ENCODE measurements around the gene TRIM2.

Gene TRIM2

DNA sequence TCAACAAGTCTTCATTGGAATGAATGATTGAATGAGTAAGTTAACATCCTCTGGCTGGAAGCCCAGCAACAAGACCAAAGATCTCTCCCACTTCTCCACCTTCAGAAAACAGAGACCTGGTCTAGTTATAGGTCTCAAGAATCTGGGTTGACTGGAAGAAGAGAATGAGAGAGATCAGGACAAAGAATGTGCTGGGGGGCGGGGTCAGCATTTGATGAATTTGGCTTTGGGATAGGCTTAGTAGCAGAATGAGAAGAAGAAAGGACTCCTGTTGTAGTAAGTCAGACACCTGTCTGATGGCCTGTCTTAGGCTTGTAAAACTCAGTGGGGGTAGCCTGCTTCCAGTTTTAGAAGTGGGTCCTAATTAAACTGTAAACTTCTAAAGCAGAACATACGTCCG is 51.0 kb downstream of the TRIM2 start:
- DNase-seq = no peak

DNA sequence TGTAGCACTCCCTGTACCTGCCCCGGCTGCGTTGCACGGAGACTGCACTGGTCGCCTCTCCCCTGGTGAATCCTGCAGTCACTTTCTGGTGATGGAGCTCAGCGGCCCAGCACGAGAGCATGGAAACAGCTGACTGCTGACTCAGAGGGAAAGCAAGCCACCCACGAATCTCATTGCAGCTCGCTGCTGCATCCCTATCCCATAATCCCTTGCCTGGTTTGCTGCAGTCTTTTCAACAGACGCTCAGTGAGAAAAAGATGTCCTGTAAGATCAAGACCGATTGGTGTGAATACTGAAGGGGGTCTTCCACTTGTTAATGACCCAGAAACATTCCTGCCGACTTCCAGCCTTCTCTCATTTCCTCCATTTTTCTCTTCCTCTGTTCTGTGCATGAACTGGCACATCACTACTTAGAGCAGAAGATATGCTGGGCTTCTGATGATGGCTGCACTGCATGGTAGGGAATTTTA is 52.9 kb downstream of the TRIM2 start:
- DNase-seq = no peak

DNA sequence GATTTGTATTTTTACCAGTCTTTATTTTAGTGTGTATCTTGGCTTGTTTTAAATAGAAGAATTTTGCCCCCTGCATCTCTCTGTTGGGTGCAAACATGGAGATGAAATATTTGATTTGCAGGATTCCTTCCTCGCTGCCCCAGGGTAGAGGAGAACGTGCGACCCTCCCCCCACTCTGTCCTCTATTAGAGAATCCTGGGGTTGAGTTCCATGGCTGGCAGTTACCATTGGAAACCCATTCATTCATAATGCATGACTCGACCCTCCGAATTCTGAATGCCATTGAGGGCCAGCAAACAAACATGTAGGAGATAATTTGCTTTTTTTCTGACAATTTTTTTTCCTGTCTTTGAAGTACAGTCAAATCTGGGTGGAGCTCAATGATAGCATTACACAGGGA is 53.7 kb downstream of the TRIM2 start:
- DNase-seq = no peak

DNA sequence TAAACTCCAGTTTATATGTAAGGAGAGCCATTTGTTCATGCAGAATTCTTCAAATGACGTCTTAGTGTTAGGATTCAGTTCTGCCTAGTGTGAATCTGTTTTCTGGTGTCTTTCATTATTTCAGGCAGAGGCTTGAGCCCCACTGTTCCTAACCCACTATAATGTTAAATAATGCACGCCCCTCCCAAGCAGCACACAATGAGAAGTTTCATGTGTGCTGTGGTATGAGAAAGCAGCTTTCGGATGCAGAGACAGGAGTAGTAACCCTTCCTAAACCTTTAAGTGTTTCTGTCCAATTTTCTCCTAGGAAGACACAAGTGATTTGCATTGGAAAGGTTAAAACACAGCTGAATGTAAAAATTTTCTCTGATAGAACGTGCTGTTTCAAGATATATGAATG is 54.5 kb downstream of the TRIM2 start:
- DNase-seq = no peak

DNA sequence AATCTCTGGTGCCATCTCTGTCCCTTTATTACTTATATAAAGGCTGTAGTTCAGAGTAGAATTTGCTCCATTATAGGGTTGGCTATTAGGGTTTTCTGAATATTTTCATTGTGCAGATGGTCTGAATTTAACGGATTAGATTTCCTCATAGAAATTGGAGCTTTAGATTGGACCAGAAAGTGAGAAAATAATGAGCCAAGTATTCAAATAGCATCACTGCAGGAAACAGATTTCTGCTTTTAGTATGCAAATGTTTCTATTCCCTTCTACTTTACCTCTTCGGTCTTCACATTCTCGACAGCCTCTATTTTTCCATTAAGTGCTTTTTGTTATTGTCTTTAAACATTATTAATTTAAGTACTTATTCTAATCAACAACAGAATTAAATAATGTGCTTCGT is 55.4 kb downstream of the TRIM2 start:
- DNase-seq = no peak

DNA sequence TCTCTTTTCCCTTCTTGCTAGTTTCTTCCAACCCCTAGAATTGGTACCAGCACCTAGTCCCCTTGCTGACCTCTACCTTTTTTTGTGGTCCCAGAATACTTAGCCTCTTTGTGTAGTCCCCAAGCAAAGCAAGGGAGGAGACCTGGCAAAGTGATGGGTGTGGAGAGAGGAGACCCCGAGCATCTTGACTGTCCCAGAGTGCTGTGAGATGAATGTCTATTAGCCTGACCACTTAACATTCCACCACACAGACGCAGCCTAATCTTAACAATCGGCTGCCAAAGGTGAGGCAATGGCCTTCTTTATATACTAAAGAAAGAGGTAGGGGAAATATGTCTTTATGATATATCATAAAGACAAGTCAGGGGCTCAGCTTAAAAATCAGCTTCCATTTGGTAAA is 55.9 kb downstream of the TRIM2 start:
- DNase-seq = no peak

DNA sequence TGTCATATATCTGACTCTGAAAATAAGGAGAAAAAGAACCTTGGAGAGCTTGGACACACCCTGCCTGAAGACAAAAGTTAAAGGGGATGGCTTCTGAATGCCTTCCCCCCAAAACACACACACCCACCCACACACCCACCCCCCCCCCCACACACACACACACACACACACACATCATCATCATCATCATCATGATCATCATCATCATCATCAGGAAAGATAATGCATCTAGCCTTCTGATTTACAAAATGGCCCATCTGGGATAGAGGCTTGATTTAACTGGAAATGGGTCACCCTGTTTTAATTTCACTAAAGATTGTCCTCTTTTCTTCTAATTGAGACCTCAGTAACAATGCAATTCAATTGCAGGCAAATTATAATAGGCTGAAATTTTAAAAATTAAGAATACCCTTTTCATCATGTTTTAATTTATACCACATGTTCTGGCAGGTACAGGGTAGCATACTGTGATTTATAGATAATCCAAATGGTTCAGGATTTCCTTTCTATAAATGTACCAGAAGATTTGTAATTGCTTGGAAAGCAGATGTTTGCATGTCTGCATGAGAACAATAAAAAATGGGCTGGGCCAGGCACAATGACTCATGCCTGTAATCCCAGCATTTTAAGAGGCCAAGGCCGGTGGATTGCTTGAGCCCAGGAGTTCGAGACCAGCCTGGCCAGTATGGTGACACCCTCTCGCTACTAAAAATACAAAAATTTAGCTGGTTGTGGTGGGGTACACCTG is 56.5 kb downstream of the TRIM2 start:
- no peak for DNase-seq

DNA sequence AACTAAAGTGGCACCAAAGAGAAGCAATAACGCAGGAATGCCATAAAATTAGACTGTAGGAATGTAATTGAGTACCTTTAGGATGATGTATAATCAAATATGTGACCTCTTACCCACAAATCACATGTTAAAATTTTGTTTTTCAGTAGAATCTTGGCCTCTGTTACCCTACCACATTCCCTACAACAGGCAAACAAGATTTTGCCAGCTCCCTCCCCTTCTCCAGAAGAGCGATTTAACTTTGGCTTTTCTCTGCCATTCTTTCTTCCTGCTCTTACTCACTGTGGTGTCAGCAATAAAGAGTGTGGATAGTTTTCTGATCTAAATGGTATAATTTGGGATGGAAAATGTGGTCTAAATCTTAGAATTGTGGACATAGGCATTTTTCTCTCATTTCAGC is 57.2 kb downstream of the TRIM2 start:
- no peak for DNase-seq

DNA sequence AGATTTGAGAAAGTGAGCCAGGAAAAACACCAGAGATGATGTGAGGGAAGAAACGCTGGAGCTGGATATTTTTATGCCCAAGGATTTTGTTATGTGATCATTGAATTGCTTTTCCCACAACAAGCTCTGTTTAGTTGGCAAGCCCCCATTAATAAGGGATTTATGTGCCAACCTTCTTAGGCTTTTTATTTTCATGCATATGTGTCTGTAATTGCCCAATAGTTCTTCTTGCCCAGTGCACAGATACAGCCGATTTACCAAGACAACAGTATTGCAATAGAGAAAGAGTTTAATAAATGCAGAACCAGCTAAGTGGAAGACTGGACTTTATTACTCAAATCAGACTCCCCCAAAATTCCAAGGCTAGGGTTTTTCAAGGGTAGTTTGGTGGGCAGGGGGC is 57.7 kb downstream of the TRIM2 start:
- DNase-seq = no peak

DNA sequence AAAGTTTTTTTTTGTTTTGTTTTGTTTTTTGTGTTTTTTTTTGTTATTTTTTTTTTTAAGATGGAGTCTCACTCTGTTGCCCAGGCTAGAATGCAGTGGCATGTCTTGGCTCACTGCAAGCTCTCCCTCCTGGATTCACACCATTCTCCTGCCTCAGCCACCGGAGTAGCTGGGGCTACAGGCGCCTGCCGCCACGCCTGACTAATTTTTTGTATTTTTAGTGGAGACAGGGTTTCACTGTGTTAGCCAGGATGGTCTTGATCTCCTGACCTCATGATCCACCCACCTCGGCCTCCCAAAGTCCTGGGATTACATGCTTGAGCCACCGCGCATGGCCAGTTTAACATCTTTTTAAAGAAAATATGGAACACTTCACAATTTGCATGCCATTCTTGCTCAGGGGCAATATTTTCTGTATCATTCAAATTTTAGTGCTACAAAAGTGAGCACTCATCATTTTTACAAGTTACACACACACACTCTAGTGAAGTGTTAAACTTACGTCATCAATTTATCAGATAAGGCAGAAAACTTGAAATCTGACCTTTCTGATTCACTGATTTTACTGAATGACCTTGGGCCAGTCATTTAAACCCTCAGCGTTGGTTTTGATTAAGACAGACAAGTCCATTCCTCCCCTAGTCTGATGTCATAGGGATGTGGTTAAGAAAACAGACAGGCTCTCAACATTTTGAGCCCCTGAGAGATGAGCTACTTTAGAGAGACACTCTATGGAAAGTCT is 61.2 kb downstream of the TRIM2 start:
- no peak for DNase-seq

DNA sequence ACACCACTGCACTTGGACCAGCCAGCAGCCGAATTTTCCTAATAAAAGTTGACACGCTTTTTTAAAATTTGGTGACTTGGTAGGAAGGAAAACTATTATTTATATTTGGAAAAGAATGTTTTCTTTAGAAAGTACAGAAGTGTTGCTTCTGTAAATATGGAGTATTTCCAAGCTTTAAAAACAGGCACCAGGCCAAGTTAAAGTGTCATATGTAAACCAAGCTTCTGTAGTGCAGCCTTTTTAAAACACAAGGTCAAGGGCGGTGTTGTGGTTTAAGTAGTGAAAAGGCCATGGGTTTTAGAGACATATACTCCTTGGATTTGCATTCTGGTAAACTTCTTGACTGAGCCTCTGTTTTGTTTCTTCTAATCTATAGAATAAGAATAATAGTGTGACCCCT is 62.7 kb downstream of the TRIM2 start:
- DNase-seq = no peak

DNA sequence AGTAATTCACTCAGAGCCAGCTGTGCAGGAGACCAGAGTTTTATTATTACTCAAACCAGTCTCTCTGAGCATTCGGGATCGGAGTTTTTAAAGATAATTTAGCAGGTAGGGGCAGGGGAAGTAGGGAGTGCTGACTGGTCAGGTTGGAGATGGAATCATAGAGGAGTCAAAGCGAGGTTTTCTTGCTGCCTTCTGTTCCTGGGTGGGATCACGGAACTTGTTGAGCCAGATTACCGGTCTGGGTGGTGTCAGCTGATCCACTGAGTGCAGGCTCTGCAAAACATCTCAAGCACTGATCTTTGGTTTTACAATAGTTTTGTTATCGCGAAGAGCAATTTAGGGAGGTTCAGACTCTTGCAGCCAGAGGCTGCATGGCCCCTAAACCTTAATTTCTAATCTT is 63.6 kb downstream of the TRIM2 start:
- DNase-seq = no peak

DNA sequence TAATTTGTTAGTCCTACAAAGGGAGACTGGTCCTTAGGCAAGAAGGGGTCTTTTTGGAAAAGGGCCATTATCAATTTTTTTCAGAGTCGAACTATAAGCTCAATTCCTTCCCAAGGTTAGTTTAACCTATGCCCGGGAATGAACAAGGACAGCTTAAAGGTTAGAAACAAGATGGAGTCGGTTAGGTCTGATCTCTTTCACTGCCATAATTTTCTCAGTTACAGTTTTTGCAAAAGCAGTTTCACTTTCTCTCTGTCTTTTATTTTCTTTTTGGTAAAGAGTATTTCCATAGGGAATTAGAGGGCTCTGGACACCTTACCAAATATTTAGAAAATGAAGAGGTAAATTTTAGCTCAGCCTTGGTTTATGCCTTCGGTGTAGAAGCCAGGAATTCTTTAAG is 64.1 kb downstream of the TRIM2 start:
- no peak for DNase-seq

DNA sequence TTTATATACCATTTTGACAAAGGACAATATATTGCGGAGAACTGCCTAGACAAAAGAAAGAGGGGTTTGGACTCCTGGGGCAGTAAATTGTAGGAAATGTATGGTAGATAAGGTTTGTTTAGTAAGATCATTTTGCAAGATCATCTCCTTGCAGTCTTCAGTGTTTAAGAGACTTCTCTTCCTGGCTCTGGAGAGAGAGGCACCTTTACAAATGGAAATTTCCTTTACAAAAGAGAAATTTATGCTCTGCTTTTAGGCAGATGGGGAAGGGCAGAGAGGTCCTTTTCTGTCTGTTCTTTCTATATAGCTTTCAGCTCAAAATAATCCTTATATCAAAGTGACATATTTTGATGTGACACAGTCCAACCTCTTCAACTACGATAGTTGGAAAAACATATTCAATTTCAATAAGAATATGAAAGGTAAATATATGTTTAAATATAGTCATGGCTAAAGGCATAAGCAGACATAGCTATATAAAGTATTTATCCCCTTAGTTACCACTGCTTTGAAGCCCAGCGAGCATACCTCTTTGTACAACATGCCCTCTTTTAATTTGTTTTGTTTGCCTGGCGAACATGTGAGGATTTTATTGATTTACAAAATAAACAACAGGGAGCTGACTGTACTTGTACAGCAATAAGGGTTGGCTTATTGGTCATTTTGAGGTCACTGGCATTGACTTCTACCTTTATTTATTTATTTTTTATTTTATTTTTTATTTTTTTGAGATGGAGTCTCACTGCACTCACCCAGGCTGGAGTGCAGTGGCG is 65.2 kb downstream of the TRIM2 start:
- DNase-seq = no peak

DNA sequence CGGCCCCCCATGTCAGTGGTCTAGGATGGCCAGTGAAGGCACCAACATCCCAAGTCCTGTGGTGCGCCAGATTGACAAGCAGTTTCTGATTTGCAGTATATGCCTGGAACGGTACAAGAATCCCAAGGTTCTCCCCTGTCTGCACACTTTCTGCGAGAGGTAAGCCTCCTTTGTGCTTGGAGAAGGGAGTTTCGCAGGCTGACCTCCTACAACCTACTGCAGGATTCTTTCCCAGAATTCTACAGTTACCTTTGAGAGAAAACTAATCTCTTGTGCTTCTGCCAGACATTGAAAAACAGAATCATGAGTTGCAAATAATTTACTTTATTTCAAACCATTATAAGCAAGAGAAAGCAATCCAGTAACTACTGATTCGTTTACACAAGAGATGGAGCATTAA is 66.1 kb downstream of the TRIM2 start:
- no peak for DNase-seq

DNA sequence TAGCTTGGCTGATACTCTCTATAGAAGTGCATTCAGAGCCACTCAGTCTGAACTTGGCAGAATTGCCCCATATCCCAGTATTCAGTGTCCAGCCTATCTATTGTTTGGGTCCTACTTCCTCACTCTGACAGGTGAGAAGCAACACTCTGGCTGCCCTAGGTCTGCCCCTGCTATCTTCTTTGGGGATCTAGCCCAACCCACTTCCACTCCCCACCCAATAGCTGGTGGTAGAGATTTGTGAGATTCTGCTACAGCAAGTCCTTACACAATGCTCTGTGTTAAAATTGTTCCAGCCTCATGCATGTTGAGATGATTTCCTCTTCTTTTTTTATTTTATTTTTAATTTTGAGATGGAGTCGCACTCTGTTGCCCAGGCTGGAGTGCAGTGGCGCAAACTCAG is 67.6 kb downstream of the TRIM2 start:
- DNase-seq = no peak

DNA sequence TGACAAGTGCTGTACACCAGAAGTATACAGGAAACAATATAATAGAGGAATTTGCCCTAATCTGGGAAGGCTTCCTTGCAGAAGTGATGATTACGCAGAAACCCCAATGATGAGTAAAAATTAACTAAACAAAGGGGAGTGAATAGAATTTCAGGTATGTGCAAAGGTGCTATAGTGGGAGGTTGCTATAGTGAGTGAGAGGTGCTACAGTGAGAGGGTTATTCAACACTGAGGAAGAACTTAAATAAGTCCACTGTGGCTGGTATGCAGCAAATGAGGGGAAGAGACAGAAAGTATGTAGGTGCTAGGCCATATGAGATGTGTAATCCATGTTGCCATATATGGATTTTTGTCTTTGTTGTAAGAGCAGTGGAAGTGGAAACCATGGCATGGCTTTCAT is 69.5 kb downstream of the TRIM2 start:
- no peak for DNase-seq

DNA sequence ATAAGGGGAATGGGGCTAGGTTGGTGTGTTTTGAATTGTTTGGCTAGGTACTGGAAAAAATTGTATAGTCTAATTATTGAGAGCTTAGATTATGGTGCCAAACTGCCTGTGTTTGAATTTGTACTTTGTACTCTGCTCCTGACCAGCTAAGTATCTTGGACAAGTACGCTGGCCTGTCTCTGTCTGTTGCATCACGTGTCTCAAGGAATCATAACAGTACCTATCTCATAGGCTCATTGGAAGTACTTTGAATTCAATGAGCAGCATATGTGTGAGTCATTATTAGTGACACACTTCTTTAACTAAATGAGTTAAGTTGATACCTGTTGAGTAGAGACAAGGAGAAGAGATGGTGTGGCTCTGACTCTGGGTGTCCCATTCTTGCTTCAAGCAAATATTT is 70.7 kb downstream of the TRIM2 start:
- no peak for DNase-seq

DNA sequence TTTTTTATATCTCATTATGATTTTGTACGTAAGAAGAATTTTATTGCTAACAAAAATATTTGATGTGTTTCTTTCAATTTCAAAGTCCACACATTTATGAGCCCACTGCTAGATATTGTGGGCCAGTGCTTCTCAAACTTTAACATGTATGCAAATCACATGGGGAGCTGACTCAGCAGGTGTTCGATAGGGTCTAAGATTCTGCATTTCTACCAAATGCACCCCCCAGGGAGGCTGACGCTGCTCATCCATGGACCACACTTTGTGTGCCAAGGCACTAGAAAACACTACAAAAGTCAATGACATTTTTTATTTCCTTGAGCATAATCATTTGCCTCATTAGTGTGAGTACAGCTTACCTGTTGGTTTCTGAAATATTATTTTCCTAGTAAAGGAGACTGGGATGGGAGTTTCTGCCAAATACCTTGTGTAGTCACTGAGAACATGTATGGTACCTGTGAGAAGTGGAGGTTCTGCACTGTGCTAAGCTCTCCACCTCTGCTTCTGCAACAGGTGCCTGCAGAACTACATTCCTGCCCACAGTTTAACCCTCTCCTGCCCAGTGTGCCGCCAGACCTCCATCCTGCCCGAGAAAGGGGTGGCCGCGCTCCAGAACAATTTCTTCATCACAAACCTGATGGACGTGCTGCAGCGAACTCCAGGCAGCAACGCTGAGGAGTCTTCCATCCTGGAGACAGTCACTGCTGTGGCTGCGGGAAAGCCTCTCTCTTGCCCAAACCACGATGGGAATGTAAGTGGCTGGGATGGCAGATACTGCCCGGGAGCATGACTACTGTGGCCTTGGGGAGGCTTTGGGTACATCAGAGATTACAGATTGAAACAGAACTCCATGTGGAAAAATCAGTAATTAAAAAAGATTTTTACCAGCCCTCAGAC is 71.4 kb downstream of the TRIM2 start:
- DNase-seq = no peak

DNA sequence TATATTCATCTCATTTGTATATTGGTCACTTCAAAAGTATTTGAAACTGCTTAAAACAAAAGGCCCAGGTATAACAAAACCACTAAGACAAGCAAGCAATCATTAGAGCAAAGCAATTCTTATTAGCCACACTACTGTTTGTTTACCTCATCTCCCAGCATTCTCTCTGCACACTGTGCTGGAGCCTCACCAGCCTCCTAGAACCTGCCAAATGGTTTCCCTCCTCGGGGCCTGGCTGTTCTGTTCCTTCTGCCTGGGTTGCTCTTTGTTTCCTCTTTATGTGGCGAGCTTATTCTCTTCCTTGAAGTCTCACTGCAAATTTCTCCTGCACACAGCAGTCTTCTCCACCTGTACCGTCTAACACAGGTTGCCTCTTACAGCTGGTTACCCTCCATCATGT is 72.7 kb downstream of the TRIM2 start:
- DNase-seq = no peak

DNA sequence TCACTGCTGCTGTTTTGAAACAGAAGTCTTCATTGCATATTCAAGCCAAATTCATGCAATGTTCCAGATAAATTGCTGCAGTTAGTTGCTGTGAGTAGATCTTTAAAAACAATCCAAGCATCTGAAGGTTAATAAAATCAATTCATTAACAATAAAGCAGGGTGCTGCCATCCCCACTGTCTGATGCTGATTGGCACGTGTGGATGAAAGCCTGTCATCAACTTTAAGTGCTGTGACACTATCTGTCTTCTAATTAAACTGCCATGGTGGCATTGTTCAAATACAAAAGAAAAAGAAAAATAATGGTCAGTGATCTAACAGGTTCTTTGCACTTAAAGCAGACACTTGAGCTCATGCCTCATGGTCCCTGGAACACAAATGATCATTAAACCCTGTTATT is 77.2 kb downstream of the TRIM2 start:
- DNase-seq = no peak

DNA sequence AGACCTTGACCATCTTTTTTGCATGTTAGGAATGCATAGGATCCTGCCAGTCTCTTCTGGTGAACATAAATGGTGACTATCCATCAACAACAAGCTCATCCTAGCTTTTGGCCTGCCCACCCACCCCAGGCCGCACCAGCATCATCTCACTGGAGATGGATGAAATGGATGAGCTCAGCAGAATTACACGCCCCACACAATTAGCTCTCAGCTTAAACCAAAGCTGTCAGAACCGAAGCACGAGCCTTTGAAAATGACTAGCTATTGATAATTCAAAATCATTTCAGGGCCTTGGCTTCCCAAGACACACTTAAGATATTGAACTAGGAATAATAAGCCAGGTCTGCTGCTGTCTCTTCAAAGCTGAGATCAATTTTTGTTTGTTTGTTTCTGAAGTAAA is 77.8 kb downstream of the TRIM2 start:
- DNase-seq = no peak

DNA sequence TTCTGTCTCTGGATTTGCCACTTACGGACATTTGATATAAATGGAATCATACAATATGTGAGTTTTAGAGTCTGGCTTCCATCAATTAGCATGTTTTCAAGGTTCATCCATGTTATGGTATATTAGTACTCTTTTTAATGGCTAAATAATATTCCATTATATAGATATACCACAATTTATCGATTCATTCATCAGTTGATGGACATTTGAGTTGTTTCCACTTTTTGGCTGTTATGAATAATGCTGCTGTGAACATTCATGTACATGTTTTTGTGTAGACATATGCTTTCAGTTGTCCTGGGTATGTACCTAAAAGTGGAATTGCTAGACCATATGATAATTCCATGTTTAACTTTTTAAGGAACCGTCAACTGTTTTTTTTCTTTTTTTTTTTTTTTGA is 79.0 kb downstream of the TRIM2 start:
- no peak for DNase-seq

Measured in KG1 (cell line).